HEK293T (cell line): ENCODE data around the gene PKM.

Experiments used
- BHLHE40 ChIP-seq: fragments of 450-650 bp; IDR thresholded peaks from 2 replicates; pipeline ENCODE4 v1.6.1; 2016; ENCODE audit warnings: mild to moderate bottlenecking, moderate library complexity, borderline replicate concordance
- FOXA1 ChIP-seq: fragments of 450-650 bp; IDR thresholded peaks from 2 replicates; pipeline ENCODE4 v1.6.1; 2016; ENCODE audit warnings: mild to moderate bottlenecking
- SP1 ChIP-seq: fragments of 450-650 bp; IDR thresholded peaks from 2 replicates; pipeline ENCODE4 v1.6.1; 2017
- SUZ12 ChIP-seq: fragments of 450-650 bp; IDR thresholded peaks from 2 replicates; pipeline ENCODE4 v1.6.1; 2016; ENCODE audit warnings: mild to moderate bottlenecking
- TARDBP ChIP-seq: fragments of 450-650 bp; IDR thresholded peaks from 2 replicates; pipeline ENCODE4 v1.6.1; 2016

GRCh38 chr15:72199205-72199515 is 31.8 kb downstream of the PKM start:
- TF ChIP-seq TARDBP (no peak), BHLHE40 (no peak), SUZ12 (no peak), FOXA1 (no peak), SP1 (no peak)
